Measurements from ENCODE around the gene SMIM7.
A peak's percentile ranks its signal among the peaks of the same experiment; 100 is the strongest.

SMIM7 gene

DNA sequence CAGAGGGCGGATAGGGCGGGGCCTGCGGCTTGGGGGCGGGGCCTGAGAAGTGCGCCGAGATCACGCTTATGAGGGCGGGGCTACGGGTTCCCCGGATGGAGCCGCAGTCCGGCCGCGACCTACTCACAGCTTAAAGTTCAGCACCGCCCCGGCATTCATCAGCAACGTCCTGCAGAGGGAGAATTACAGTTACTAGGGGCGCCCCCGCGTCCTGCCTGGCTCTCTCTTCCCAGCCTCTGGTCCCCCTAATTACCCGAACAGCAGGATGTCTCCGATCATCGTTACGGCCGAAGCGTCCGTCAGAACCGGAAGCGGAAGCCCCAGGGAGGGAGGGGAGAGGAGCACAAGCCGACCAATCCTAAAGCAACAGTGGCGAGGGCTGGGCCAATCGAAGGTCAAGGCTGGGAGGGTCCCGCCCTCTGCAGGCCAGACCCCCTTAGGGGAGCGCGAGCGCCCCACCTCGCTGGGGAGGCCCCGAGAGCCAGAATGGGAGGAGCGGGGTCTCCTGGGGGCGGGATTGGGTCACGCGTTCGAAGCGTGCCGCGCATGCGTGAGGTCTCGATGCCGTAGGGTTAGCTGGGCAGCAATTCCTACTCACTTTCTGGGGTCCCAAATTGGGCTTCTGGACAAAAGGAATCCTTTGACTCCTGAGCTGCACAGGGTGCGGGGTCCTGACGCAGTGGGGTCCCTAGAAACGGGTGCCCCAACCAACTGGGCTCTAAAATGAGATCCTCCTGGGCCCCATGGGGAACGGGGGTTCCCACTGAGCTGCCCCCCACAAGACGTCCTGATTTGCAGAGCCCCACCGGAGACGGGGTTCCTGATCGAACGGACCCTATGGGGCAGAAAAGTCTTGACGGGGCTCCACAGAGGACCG lies at the start of gene SMIM7:
SMIM7 (minus strand) TSS at position 313 of the 877 bp plus-strand sequence; CDS start at position 279, 34 bp downstream.
- H3K27ac ChIP-seq (ENCODE audit: low read depth, low read length): peak within 1 kb of the TSS; percentile 93
- peaks cover 38% of the 10 kb centered on the region for H3K36me3 ChIP-seq (ENCODE audit: insufficient read depth, low read length)
- no peaks in the 10 kb centered on the region for H3K9me3 ChIP-seq (ENCODE audit: low read length)
- H3K4me3 ChIP-seq (ENCODE audit: low read depth in 1 of 2, low read length in 2 of 2): peak within 1 kb of the TSS; percentile 87 to 96
- peak within 1 kb of the TSS; percentile 84 for H3K9ac ChIP-seq (ENCODE audit: low read length)
- peaks cover 22% of the 10 kb centered on the region for H3K4me1 ChIP-seq (ENCODE audit: insufficient read depth, low read length)
- no peaks in the 10 kb centered on the region for H3K27me3 ChIP-seq (ENCODE audit: control insufficient read depth in 1 of 2, insufficient read depth in 2 of 2, low read length in 2 of 2)

DNA sequence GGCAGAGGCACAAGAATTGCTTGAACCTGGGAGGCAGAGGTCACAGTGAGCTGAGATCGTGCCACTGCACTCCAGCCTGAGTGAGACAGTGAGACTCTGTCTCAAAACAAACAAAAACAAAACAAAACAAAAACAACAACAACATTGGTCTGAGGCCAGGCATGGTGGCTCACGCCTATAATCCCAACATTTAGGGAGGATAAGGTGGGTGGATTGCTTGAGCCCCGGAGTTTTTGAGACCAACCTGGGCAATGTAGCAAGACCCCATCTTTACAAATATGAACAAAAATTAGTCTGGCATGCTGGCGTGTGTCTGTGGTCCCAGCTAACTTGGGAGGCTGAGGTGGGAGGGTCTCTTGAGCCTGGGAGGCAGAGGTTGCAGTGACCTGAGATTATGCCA lies 43.7 kb upstream of the SMIM7 start:
- H3K4me3 ChIP-seq (ENCODE audit: low read depth in 1 of 2, low read length in 2 of 2): no peak overlapping the region
- no peaks in the 10 kb centered on the region for H3K9me3 ChIP-seq (ENCODE audit: low read length)
- H3K9ac ChIP-seq (ENCODE audit: low read length): no peak overlapping the region

DNA sequence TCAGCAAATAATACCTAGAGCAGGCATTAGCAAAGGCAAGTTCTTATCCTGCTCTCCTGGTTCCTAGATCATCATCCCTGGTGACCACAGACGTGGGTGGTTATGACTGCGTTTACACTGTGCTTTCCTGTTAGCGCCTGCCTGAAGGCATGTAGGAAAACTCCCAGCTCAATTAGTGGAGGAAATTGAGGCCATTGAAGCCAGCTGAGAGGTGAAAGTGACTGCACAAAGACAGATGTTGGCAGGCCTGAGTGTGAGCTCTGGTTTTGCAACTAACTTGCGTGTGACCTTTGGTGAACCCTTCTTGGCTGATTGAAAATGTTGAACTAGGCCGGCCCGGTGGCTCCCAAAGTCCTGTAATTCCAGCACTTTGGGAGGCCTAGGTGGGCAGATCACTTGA lies 42.2 kb upstream of the SMIM7 start:
- H3K4me1 ChIP-seq (ENCODE audit: insufficient read depth, low read length): no peaks in the 10 kb centered on the region
- no peaks in the 10 kb centered on the region for H3K9me3 ChIP-seq (ENCODE audit: low read length)
- H3K27me3 ChIP-seq (ENCODE audit: control insufficient read depth in 1 of 2, insufficient read depth in 2 of 2, low read length in 2 of 2): no peaks in the 10 kb centered on the region
- H3K4me3 ChIP-seq (ENCODE audit: low read depth in 1 of 2, low read length in 2 of 2): no peak overlapping the region
- H3K36me3 ChIP-seq (ENCODE audit: insufficient read depth, low read length): no peaks in the 10 kb centered on the region
- H3K27ac ChIP-seq (ENCODE audit: low read depth, low read length): no peak overlapping the region
- no peak overlapping the region for H3K9ac ChIP-seq (ENCODE audit: low read length)

More for the DNA sequence above, 43.7 kb upstream of the SMIM7 start:
- Histone ChIP-seq H3K27me3 (ENCODE audit: control insufficient read depth in 1 of 2, insufficient read depth in 2 of 2, low read length in 2 of 2) (no peaks in the 10 kb centered on the region), H3K4me1 (ENCODE audit: insufficient read depth, low read length) (no peaks in the 10 kb centered on the region), H3K27ac (ENCODE audit: low read depth, low read length) (no peak overlapping the region), H3K36me3 (ENCODE audit: insufficient read depth, low read length) (no peaks in the 10 kb centered on the region)

DNA sequence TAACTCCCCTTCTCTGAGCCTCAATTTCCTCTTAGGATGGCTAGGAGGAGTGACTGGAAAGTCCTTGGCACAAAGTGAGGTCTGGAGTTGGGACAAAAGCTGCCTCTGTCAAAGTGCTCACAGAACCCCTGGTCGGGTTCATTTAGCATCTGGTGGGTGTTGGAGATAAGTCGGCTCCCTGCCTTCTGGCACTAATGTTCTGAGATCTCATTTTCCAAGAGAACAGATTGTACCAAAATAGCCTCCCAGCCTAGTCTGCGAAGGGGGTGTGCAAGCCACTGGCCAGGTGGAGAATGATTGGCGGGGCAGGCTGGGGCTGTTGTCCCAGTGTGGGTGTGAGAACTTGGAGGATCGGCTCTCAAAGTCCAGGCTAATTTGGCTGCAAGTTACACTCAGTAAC lies 39.0 kb upstream of the SMIM7 start:
- no peaks in the 10 kb centered on the region for H3K36me3 ChIP-seq (ENCODE audit: insufficient read depth, low read length)
- no peaks in the 10 kb centered on the region for H3K4me1 ChIP-seq (ENCODE audit: insufficient read depth, low read length)
- H3K27ac ChIP-seq (ENCODE audit: low read depth, low read length): no peak overlapping the region
- H3K9me3 ChIP-seq (ENCODE audit: low read length): no peaks in the 10 kb centered on the region
- no peak overlapping the region for H3K4me3 ChIP-seq (ENCODE audit: low read depth in 1 of 2, low read length in 2 of 2)
- no peaks in the 10 kb centered on the region for H3K27me3 ChIP-seq (ENCODE audit: control insufficient read depth in 1 of 2, insufficient read depth in 2 of 2, low read length in 2 of 2)
- no peak overlapping the region for H3K9ac ChIP-seq (ENCODE audit: low read length)

DNA sequence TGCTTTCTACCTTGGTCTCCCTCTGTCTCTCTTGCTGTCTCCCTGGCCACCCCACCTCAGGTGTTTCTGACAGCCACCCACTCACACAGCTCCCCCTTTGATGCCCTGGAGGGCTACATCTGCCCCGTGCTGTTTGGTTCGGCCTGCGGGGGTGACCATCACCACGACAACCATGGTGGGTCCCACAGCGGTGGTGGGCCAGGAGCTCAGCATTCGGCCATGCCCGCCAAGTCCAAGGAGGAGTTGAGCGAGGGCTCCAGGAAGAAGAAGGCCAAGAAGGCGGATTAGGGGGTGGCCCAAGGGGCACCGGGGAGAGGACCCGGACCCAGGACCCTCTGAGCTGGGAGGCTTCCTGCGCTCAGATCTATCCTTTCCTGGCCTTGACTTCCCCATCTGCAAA lies 28.1 kb upstream of the SMIM7 start:
- Histone ChIP-seq H3K9ac (ENCODE audit: low read length) (no peak overlapping the region), H3K4me3 (ENCODE audit: low read depth in 1 of 2, low read length in 2 of 2) (no peak overlapping the region), H3K9me3 (ENCODE audit: low read length) (no peaks in the 10 kb centered on the region), H3K27me3 (ENCODE audit: control insufficient read depth in 1 of 2, insufficient read depth in 2 of 2, low read length in 2 of 2) (no peaks in the 10 kb centered on the region), H3K36me3 (ENCODE audit: insufficient read depth, low read length) (no peaks in the 10 kb centered on the region), H3K4me1 (ENCODE audit: insufficient read depth, low read length) (no peaks in the 10 kb centered on the region), H3K27ac (ENCODE audit: low read depth, low read length) (no peak overlapping the region)

DNA sequence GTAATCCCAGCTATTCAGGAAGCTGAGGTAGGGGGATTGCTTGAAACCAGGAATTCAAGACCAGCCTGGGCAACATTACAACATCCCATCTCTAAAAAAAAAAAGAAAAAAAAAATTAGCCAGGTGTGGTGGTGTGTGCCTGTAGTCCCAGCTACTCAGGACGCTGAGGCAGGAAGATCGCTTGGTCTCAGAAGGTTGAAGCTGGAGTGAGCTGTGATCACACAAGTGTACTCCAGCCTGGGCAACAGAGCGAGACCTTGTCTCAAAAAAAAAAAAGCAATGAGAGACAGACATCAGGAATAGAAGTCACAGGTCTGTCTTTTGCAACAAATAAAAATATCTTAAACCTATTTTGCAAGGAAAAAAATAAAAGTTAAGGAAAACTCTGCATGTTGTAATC lies 24.3 kb upstream of the SMIM7 start:
- Histone ChIP-seq H3K9ac (ENCODE audit: low read length) (no peak overlapping the region), H3K27ac (ENCODE audit: low read depth, low read length) (no peak overlapping the region), H3K27me3 (ENCODE audit: control insufficient read depth in 1 of 2, insufficient read depth in 2 of 2, low read length in 2 of 2) (no peaks in the 10 kb centered on the region), H3K4me1 (ENCODE audit: insufficient read depth, low read length) (no peaks in the 10 kb centered on the region), H3K36me3 (ENCODE audit: insufficient read depth, low read length) (peaks cover 25% of the 10 kb centered on the region), H3K4me3 (ENCODE audit: low read depth in 1 of 2, low read length in 2 of 2) (no peak overlapping the region), H3K9me3 (ENCODE audit: low read length) (no peaks in the 10 kb centered on the region)

DNA sequence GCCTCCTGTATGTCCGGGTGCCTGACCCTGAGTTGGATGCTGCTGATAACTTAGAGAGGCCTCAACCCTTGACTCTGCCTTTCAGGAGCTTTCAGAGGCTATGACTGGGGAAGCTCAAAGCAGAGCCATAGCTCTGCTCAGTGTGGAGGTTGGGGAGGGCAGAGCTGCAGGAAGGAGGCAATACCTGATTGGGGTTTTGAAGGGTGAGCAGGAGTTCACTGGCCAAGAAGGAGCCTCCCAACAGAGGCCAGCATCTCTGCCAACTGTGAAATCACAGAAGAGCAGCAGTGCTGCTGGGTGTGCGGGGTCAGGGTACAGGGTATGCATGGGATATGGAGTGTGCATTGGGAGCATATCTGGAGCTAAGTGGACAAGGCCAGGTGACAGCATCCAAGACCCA lies 22.6 kb upstream of the SMIM7 start:
- Histone ChIP-seq H3K36me3 (ENCODE audit: insufficient read depth, low read length) (peaks cover 25% of the 10 kb centered on the region), H3K27ac (ENCODE audit: low read depth, low read length) (no peak overlapping the region), H3K4me1 (ENCODE audit: insufficient read depth, low read length) (no peaks in the 10 kb centered on the region), H3K9me3 (ENCODE audit: low read length) (no peaks in the 10 kb centered on the region), H3K4me3 (ENCODE audit: low read depth in 1 of 2, low read length in 2 of 2) (no peak overlapping the region), H3K9ac (ENCODE audit: low read length) (no peak overlapping the region), H3K27me3 (ENCODE audit: control insufficient read depth in 1 of 2, insufficient read depth in 2 of 2, low read length in 2 of 2) (no peaks in the 10 kb centered on the region)

DNA sequence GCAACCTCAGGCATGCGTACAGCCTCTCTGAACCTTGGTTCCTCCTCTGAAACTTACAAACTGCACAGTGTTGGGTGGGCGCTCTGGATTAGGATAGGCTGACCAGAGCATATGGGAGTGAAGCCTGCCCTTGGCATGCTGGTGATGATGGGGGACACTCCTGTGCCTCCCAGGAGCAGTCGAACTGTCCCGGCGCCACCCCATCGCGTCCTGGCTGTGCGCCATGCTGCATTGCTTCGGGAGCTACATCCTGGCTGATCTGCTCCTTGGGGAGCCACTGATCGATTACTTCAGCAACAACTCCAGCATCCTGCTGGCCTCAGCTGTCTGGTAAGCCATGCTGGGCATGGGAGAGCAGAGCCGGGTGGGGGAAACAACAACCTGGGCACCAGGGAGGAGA lies 19.9 kb upstream of the SMIM7 start:
- no peak overlapping the region for H3K4me3 ChIP-seq (ENCODE audit: low read depth in 1 of 2, low read length in 2 of 2)
- H3K36me3 ChIP-seq (ENCODE audit: insufficient read depth, low read length): peaks cover 25% of the 10 kb centered on the region
- no peak overlapping the region for H3K27ac ChIP-seq (ENCODE audit: low read depth, low read length)
- H3K4me1 ChIP-seq (ENCODE audit: insufficient read depth, low read length): no peaks in the 10 kb centered on the region
- no peaks in the 10 kb centered on the region for H3K9me3 ChIP-seq (ENCODE audit: low read length)
- H3K9ac ChIP-seq (ENCODE audit: low read length): no peak overlapping the region
- H3K27me3 ChIP-seq (ENCODE audit: control insufficient read depth in 1 of 2, insufficient read depth in 2 of 2, low read length in 2 of 2): no peaks in the 10 kb centered on the region

DNA sequence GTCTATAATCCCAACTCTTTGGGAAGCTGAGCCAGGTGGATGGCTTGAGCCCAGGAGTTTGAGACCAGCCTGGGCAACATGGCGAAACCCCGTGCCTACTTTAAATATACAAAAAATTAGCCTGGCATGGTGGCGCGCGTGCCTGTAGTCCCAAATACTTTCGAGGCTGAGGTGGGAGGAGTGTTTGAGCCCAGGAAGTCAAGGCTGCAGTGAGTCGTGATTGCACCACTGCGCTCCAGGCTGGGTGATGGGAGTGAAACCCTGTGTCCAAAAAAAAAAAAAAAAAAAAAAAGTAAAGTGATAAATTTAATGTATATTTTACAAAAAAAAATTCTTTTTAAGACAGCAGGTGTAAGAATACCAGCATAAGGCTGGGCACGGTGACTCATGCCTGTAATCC lies 18.6 kb upstream of the SMIM7 start:
- H3K4me1 ChIP-seq (ENCODE audit: insufficient read depth, low read length): no peaks in the 10 kb centered on the region
- H3K9me3 ChIP-seq (ENCODE audit: low read length): no peaks in the 10 kb centered on the region
- peaks cover 25% of the 10 kb centered on the region for H3K36me3 ChIP-seq (ENCODE audit: insufficient read depth, low read length)
- no peaks in the 10 kb centered on the region for H3K27me3 ChIP-seq (ENCODE audit: control insufficient read depth in 1 of 2, insufficient read depth in 2 of 2, low read length in 2 of 2)
- H3K27ac ChIP-seq (ENCODE audit: low read depth, low read length): no peak overlapping the region
- H3K4me3 ChIP-seq (ENCODE audit: low read depth in 1 of 2, low read length in 2 of 2): no peak overlapping the region
- no peak overlapping the region for H3K9ac ChIP-seq (ENCODE audit: low read length)

DNA sequence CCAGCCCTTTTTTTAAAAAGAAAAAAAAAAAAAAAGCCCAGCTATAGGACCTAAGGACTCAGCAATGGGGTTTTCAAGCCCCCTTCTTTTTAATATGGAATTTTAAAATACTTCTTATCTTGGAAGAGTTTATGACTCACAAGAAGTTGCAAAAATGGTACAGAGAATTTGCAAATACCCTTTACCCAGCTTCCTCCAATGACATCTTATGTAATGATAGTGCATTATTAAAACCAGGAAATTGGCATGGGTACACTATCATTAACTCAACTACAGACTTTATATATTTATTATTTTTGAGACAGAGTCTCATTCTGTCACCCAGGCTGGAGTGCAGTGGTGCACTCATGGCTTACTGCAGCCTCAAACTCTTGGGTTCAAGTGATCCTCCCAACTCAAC lies 17.1 kb upstream of the SMIM7 start:
- Histone ChIP-seq H3K36me3 (ENCODE audit: insufficient read depth, low read length) (peaks cover 20% of the 10 kb centered on the region), H3K9me3 (ENCODE audit: low read length) (no peaks in the 10 kb centered on the region), H3K27me3 (ENCODE audit: control insufficient read depth in 1 of 2, insufficient read depth in 2 of 2, low read length in 2 of 2) (no peaks in the 10 kb centered on the region), H3K4me1 (ENCODE audit: insufficient read depth, low read length) (no peaks in the 10 kb centered on the region), H3K4me3 (ENCODE audit: low read depth in 1 of 2, low read length in 2 of 2) (no peak overlapping the region), H3K27ac (ENCODE audit: low read depth, low read length) (no peak overlapping the region), H3K9ac (ENCODE audit: low read length) (no peak overlapping the region)

DNA sequence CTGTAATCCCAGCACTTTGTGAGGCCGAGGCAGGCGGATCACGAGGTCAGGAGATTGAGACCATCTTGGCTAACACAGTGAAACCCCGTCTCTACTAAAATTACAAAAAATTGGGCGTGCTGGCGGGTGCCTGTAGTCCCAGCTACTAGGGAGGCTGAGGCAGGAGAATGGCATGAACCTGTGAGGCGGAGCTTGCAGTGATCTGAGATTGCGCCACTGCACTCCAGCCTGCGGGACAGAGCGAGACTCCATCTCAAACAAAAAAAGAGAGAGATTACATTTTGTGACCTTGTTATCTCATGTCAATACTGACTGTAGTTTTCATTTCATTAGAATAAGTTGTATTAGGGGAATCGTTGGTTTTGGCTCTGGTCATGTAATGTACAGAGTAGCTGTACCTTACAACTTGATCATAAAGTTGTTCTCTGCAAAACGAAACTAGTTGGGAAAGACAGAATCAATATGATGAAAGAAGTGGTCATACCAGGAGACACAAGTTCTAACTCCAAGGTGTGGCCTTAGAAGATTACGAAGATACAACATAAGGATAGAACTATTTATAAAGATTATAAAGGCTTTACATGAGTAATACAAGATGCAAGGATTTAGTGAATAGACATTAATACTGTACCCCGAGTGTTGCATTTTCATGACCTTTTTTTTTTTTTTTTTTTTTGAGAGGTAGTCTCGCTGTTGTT lies 16.3 kb upstream of the SMIM7 start:
- Histone ChIP-seq H3K9me3 (ENCODE audit: low read length) (no peaks in the 10 kb centered on the region), H3K4me1 (ENCODE audit: insufficient read depth, low read length) (no peaks in the 10 kb centered on the region), H3K27ac (ENCODE audit: low read depth, low read length) (no peak overlapping the region), H3K36me3 (ENCODE audit: insufficient read depth, low read length) (peaks cover 12% of the 10 kb centered on the region), H3K9ac (ENCODE audit: low read length) (no peak overlapping the region), H3K4me3 (ENCODE audit: low read depth in 1 of 2, low read length in 2 of 2) (no peak overlapping the region), H3K27me3 (ENCODE audit: control insufficient read depth in 1 of 2, insufficient read depth in 2 of 2, low read length in 2 of 2) (no peaks in the 10 kb centered on the region)

Data from muscle layer of colon (tissue), 2 donors.